ENCODE data around the gene MB.

MB gene

GRCh38 chr22:35642305-35642741 is 25.2 kb upstream of the MB start:
- Histone ChIP-seq H3K4me3 (ENCODE audit: low read depth, low read length) (no peak overlapping the region), H3K27ac (no peak overlapping the region), H3K27me3 (replicated peaks) (no peaks in the 10 kb centered on the region), H3K36me3 (replicated peaks) (no peaks in the 10 kb centered on the region)
- in situ Hi-C loops (cut with HindIII; ENCODE audit: low pct_ligation_motif_present, low sequenced_read_pairs), result no loop called here
- no peak for TF ChIP-seq CTCF (IDR thresholded peaks at IDR 0.05; ENCODE audit: low read depth, low read length, missing control alignments)
- DNase-seq, result no peak

- no peak overlapping the region for H3K27ac ChIP-seq
- H3K36me3 ChIP-seq (replicated peaks), result no peaks in the 10 kb centered on the region
- in situ Hi-C loops (cut with HindIII; ENCODE audit: low pct_ligation_motif_present, low sequenced_read_pairs), result no loop called here
- no peak for DNase-seq
- no peak overlapping the region for H3K4me3 ChIP-seq (ENCODE audit: low read depth, low read length)
- TF ChIP-seq CTCF (IDR thresholded peaks at IDR 0.05; ENCODE audit: low read depth, low read length, missing control alignments), result no peak
- H3K27me3 ChIP-seq (replicated peaks), result no peaks in the 10 kb centered on the region
Observed at GRCh38 chr22:35641494-35642120, 24.5 kb upstream of the MB start.

GRCh38 chr22:35638410-35638809 is 21.3 kb upstream of the MB start:
- in situ Hi-C loops (cut with HindIII; ENCODE audit: low pct_ligation_motif_present, low sequenced_read_pairs), result no loop called here
- Histone ChIP-seq H3K27me3 (replicated peaks) (no peaks in the 10 kb centered on the region), H3K36me3 (replicated peaks) (no peaks in the 10 kb centered on the region), H3K4me3 (ENCODE audit: low read depth, low read length) (no peak overlapping the region), H3K27ac (no peak overlapping the region)
- no peak for TF ChIP-seq CTCF (IDR thresholded peaks at IDR 0.05; ENCODE audit: low read depth, low read length, missing control alignments)
- DNase-seq, result no peak

GRCh38 chr22:35638001-35638400 is 20.9 kb upstream of the MB start:
- H3K27ac ChIP-seq, result no peak overlapping the region
- H3K27me3 ChIP-seq (replicated peaks), result no peaks in the 10 kb centered on the region
- no peak for DNase-seq
- in situ Hi-C loops (cut with HindIII; ENCODE audit: low pct_ligation_motif_present, low sequenced_read_pairs), result no loop called here
- no peak for TF ChIP-seq CTCF (IDR thresholded peaks at IDR 0.05; ENCODE audit: low read depth, low read length, missing control alignments)
- no peaks in the 10 kb centered on the region for H3K36me3 ChIP-seq (replicated peaks)
- no peak overlapping the region for H3K4me3 ChIP-seq (ENCODE audit: low read depth, low read length)

GRCh38 chr22:35637254-35637653 is 20.1 kb upstream of the MB start:
- H3K27ac ChIP-seq, result no peak overlapping the region
- DNase-seq, result no peak
- TF ChIP-seq CTCF (IDR thresholded peaks at IDR 0.05; ENCODE audit: low read depth, low read length, missing control alignments), result no peak
- H3K27me3 ChIP-seq (replicated peaks), result no peaks in the 10 kb centered on the region
- no peak overlapping the region for H3K4me3 ChIP-seq (ENCODE audit: low read depth, low read length)
- no peaks in the 10 kb centered on the region for H3K36me3 ChIP-seq (replicated peaks)
- in situ Hi-C loops (cut with HindIII; ENCODE audit: low pct_ligation_motif_present, low sequenced_read_pairs), result no loop called here

GRCh38 chr22:35634943-35635540 is 17.9 kb upstream of the MB start:
- no peak overlapping the region for H3K4me3 ChIP-seq (ENCODE audit: low read depth, low read length)
- no peak for TF ChIP-seq CTCF (IDR thresholded peaks at IDR 0.05; ENCODE audit: low read depth, low read length, missing control alignments)
- DNase-seq, result no peak
- H3K36me3 ChIP-seq (replicated peaks), result no peaks in the 10 kb centered on the region
- no peak overlapping the region for H3K27ac ChIP-seq
- in situ Hi-C loops (cut with HindIII; ENCODE audit: low pct_ligation_motif_present, low sequenced_read_pairs), result no loop called here
- no peaks in the 10 kb centered on the region for H3K27me3 ChIP-seq (replicated peaks)
